ENCODE data around the gene AURKAIP1. TPM values are rescaled to one million over a fixed set of nuclear protein-coding genes. Genes with fewer than 3 reads are reported as not detected.

Gene AURKAIP1
- total and polyA plus RNA-seq, 2 of the 13 experiments (the other 11 are each of a cell fraction or from before 2014, with no cell fraction given): 69.5 to 175 TPM

GRCh38 chr1:1361233-1361981, 13.6 kb downstream of the AURKAIP1 start:
- Histone ChIP-seq H2AFZ (ENCODE audit: low read length) (no peak overlapping the region), H3K4me1 (ENCODE audit: insufficient read depth, low read length) (peaks cover 57% of the 10 kb centered on the region), H3K4me3 (replicated peaks in 1 of 3; ENCODE audit: insufficient read depth in 1 of 3, low read depth in 2 of 3, low read length in 3 of 3) (peak overlapping the region; percentile 23 to 48 (median 25); a peak in 4 of 6 replicates), H3K4me2 (ENCODE audit: low read depth, low read length) (peak overlapping the region; percentile 92), H3K27ac (ENCODE audit: extremely low read length, insufficient read depth, low read length) (peak overlapping the region; percentile 24), H4K20me1 (ENCODE audit: insufficient read depth, low read length) (no peaks in the 10 kb centered on the region), H3K9me3 (ENCODE audit: low read length) (no peaks in the 10 kb centered on the region), H3K36me3 (replicated peaks in 1 of 2; ENCODE audit: control insufficient read depth in 1 of 2, insufficient read depth in 2 of 2, low read length in 2 of 2) (no peaks in the 10 kb centered on the region), H3K27me3 (ENCODE audit: control insufficient read depth in 1 of 2, insufficient read depth in 2 of 2, low read length in 2 of 2) (no peaks in the 10 kb centered on the region), H3K79me2 (ENCODE audit: insufficient read depth, low read length) (peaks cover 4% of the 10 kb centered on the region), H3K9ac (ENCODE audit: insufficient read depth, low read depth, low read length) (peak overlapping the region; percentile 48; the same call in 1 of the 2 replicates)
- no peak for FAIRE-seq
- intact Hi-C loops (cut with micrococcal nuclease; ENCODE audit: unreplicated experiment) (no loop called here), in situ Hi-C loops (cut with HindIII; ENCODE audit: extremely low pct_ligation_motif_present, low pct_unique_long_range_greater_than_20kb) (no loop called here)
- peak; percentile 60 for TF ChIP-seq AGO1 (IDR thresholded peaks at IDR 0.05; ENCODE audit: low read depth, low read length, poor library complexity, severe bottlenecking)
- 0 out of 2 replicates have a peak, but pooled peaks have one; percentile 26 for TF ChIP-seq PCBP1 (IDR thresholded peaks at IDR 0.05; ENCODE audit: borderline replicate concordance, low read depth, low read length)
- TF ChIP-seq, protein P1, sequence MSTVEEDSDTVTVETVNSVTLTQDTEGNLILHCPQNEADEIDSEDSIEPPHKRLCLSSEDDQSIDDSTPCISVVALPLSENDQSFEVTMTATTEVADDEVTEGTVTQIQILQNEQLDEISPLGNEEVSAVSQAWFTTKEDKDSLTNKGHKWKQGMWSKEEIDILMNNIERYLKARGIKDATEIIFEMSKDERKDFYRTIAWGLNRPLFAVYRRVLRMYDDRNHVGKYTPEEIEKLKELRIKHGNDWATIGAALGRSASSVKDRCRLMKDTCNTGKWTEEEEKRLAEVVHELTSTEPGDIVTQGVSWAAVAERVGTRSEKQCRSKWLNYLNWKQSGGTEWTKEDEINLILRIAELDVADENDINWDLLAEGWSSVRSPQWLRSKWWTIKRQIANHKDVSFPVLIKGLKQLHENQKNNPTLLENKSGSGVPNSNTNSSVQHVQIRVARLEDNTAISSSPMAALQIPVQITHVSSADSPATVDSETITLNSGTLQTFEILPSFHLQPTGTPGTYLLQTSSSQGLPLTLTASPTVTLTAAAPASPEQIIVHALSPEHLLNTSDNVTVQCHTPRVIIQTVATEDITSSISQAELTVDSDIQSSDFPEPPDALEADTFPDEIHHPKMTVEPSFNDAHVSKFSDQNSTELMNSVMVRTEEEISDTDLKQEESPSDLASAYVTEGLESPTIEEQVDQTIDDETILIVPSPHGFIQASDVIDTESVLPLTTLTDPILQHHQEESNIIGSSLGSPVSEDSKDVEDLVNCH (CRISPR knock-in tag; IDR thresholded peaks at IDR 0.05): no peak
- 0 out of 2 replicates have a peak, but pooled peaks have one; percentile 17 for TF ChIP-seq HNRNPL (IDR thresholded peaks at IDR 0.05; ENCODE audit: low read depth, low read length)
- TF ChIP-seq GABPB1 (CRISPR knock-in tag; IDR thresholded peaks at IDR 0.05): no peak; the same call in 1 of the 2 replicates
- no peak for TF ChIP-seq FOXK1 (CRISPR knock-in tag; IDR thresholded peaks at IDR 0.05; ENCODE audit: borderline replicate concordance, low read depth)
- TF ChIP-seq KDM5B (CRISPR knock-in tag; IDR thresholded peaks at IDR 0.05; ENCODE audit: borderline replicate concordance): 0 out of 2 replicates have a peak, but pooled peaks have one; percentile 4
- peak; percentile 22; the same call in 1 of the 2 replicates for TF ChIP-seq ZBTB38 (CRISPR knock-in tag; IDR thresholded peaks at IDR 0.05)
- TF ChIP-seq, protein P2, sequence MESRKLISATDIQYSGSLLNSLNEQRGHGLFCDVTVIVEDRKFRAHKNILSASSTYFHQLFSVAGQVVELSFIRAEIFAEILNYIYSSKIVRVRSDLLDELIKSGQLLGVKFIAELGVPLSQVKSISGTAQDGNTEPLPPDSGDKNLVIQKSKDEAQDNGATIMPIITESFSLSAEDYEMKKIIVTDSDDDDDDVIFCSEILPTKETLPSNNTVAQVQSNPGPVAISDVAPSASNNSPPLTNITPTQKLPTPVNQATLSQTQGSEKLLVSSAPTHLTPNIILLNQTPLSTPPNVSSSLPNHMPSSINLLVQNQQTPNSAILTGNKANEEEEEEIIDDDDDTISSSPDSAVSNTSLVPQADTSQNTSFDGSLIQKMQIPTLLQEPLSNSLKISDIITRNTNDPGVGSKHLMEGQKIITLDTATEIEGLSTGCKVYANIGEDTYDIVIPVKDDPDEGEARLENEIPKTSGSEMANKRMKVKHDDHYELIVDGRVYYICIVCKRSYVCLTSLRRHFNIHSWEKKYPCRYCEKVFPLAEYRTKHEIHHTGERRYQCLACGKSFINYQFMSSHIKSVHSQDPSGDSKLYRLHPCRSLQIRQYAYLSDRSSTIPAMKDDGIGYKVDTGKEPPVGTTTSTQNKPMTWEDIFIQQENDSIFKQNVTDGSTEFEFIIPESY (CRISPR knock-in tag; IDR thresholded peaks at IDR 0.05): 0 out of 2 replicates have a peak, but pooled peaks have one; percentile 6
- no TSS peak for BruUV-seq (replicated peaks)
- ATAC-seq: no peak
- ChIA-PET POLR2A (interaction anchor here (1.0 to 1.6 kb wide), 2 partner anchors 11 to 14 kb away, joined by 6 to 15 read pairs; partner anchors contain the start of gene AURKAIP1), CTCF (ENCODE audit: low intra/inter-chr PET ratio, low total read pairs) (no interaction called here)
- WGBS (ENCODE audit: low lambda C conversion rate): 73% methylated on average over 25 of the region's 35 CpGs
- no peak for DNase-seq (ENCODE audit: low spot score)
